Measurements from ENCODE around the gene SETD1A.

DNA sequence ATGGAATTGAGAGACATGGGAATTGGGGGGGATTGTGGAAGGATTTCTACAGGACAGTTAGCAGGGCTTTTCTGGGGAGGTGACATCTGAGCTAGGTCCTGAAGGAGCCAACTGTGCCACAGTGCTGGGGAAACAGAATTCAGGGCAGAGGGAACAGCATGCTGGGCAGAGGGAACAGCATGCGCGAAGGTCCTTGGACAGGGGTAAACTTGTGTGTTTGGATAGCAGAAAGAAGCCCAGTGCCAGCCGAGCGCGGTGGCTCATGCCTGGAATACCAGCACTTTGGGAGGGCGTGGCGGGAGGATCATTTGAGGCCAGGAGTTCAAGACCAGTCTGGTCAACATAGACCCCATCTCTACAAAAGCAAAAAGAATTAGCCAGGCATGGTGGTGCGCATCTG is 49.0 kb downstream of the SETD1A start:
- TF ChIP-seq, protein P1, sequence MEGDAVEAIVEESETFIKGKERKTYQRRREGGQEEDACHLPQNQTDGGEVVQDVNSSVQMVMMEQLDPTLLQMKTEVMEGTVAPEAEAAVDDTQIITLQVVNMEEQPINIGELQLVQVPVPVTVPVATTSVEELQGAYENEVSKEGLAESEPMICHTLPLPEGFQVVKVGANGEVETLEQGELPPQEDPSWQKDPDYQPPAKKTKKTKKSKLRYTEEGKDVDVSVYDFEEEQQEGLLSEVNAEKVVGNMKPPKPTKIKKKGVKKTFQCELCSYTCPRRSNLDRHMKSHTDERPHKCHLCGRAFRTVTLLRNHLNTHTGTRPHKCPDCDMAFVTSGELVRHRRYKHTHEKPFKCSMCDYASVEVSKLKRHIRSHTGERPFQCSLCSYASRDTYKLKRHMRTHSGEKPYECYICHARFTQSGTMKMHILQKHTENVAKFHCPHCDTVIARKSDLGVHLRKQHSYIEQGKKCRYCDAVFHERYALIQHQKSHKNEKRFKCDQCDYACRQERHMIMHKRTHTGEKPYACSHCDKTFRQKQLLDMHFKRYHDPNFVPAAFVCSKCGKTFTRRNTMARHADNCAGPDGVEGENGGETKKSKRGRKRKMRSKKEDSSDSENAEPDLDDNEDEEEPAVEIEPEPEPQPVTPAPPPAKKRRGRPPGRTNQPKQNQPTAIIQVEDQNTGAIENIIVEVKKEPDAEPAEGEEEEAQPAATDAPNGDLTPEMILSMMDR (conservative IDR thresholded peaks at IDR 0.05), result no peak
- TF ChIP-seq ZFX (IDR thresholded peaks at IDR 0.05), result no peak
